Measurements from ENCODE around the gene ACTL6B.

GRCh38 chr7:100676501-100677306 lies 20.5 kb upstream of the ACTL6B start:
- TF ChIP-seq, protein P1, sequence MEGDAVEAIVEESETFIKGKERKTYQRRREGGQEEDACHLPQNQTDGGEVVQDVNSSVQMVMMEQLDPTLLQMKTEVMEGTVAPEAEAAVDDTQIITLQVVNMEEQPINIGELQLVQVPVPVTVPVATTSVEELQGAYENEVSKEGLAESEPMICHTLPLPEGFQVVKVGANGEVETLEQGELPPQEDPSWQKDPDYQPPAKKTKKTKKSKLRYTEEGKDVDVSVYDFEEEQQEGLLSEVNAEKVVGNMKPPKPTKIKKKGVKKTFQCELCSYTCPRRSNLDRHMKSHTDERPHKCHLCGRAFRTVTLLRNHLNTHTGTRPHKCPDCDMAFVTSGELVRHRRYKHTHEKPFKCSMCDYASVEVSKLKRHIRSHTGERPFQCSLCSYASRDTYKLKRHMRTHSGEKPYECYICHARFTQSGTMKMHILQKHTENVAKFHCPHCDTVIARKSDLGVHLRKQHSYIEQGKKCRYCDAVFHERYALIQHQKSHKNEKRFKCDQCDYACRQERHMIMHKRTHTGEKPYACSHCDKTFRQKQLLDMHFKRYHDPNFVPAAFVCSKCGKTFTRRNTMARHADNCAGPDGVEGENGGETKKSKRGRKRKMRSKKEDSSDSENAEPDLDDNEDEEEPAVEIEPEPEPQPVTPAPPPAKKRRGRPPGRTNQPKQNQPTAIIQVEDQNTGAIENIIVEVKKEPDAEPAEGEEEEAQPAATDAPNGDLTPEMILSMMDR (IDR thresholded peaks at IDR 0.05; ENCODE audit: low read length), result no peak
- no peak for TF ChIP-seq EZH2 (IDR thresholded peaks at IDR 0.05; ENCODE audit: borderline replicate concordance, low read length)
